OCI-LY7 (cell line): ENCODE results near the gene DISC1. TPM values are rescaled to one million over a fixed set of nuclear protein-coding genes. Genes with fewer than 3 reads are reported as not detected.
"Not testable (repeated sequence)": the region's sequence is repeated elsewhere in the genome, so short reads cannot be mapped to it uniquely, and the experiment has no call there.

Experiments
- BruUV-seq: library from RNA; stranded (reverse); fragments of 400-500 nt; replicated peaks from 2 replicates; lab custom pipeline; 2021; lab: Mats Ljungman, UMichigan
- CTCF ChIA-PET: fragments of 300-600 bp; sonication (Branson Sonifier 250); formaldehyde crosslinking; loops from one replicate; lab custom pipeline; 2022; ENCODE audit warnings: antibody characterized with exemption; ENCODE audit not compliant: unreplicated experiment; lab: Charles Lee
- POLR2A ChIA-PET: fragments of 300-600 bp; sonication (Branson Sonifier 250); formaldehyde crosslinking; loops from one replicate; lab custom pipeline; 2022; ENCODE audit warnings: antibody characterized with exemption; lab: Charles Lee
- DNase-seq: peaks from one replicate; pipeline ENCODE4 v3.0.0-alpha.2; 2015; ENCODE audit warnings: low spot score
- H2AFZ ChIP-seq: fragments of 200-600 bp; sonication (generic), shearing (Covaris generic); 2 replicates; pipeline ENCODE4 v1.6.1; 2014; ENCODE audit warnings: mild to moderate bottlenecking, antibody characterized with exemption, low read length, moderate library complexity
- H3K27ac ChIP-seq: fragments of 200-600 bp; sonication (generic); 2 replicates; pipeline ENCODE4 v1.5.1; 2014; ENCODE audit warnings: mixed run types, low read depth, mild to moderate bottlenecking, moderate library complexity, low read length, inconsistent platforms; ENCODE audit not compliant: poor library complexity, severe bottlenecking
- H3K36me3 ChIP-seq: fragments of 200-600 bp; sonication (generic); 2 replicates; pipeline ENCODE4 v1.6.1; 2014; ENCODE audit warnings: mild to moderate bottlenecking, antibody characterized with exemption, low read length, moderate library complexity, mixed read lengths; ENCODE audit not compliant: insufficient read depth
- H3K4me1 ChIP-seq: fragments of 200-600 bp; sonication (generic); 2 replicates; pipeline ENCODE4 v1.5.1; 2014; ENCODE audit warnings: mild to moderate bottlenecking, low read length; ENCODE audit not compliant: insufficient read depth, poor library complexity, severe bottlenecking
- H3K4me2 ChIP-seq: fragments of 200-600 bp; sonication (generic); 2 replicates; pipeline ENCODE4 v1.6.1; 2014; ENCODE audit warnings: mild to moderate bottlenecking, low read length
- H3K4me3 ChIP-seq: fragments of 200-600 bp; sonication (generic); 2 replicates; pipeline ENCODE4 v1.5.1; 2014; ENCODE audit warnings: mild to moderate bottlenecking, low read depth, low read length; ENCODE audit not compliant: poor library complexity, severe bottlenecking
- H3K79me2 ChIP-seq: fragments of 200-600 bp; sonication (generic); 2 replicates; pipeline ENCODE4 v1.6.1; 2016; ENCODE audit warnings: low read depth, mild to moderate bottlenecking, low read length, moderate library complexity, mixed read lengths; ENCODE audit not compliant: insufficient read depth
- H3K9me2 ChIP-seq: fragments of 200-600 bp; sonication (generic); 2 replicates; pipeline ENCODE4 v1.6.1; 2016; ENCODE audit warnings: mild to moderate bottlenecking, low read length, mixed read lengths; ENCODE audit not compliant: insufficient read depth
- H3K9me3 ChIP-seq: fragments of 200-600 bp; sonication (generic); 2 replicates; pipeline ENCODE4 v1.6.1; 2014; ENCODE audit warnings: mild to moderate bottlenecking, mixed run types, low read length, mixed read lengths
- H4K20me1 ChIP-seq: fragments of 200-600 bp; sonication (generic); 2 replicates; pipeline ENCODE4 v1.6.1; 2014; ENCODE audit warnings: mild to moderate bottlenecking, antibody characterized with exemption, low read length, moderate library complexity, mixed read lengths; ENCODE audit not compliant: insufficient read depth
- EZH2phosphoT487 ChIP-seq: fragments of 200-600 bp; sonication (generic); IDR thresholded peaks from 2 replicates; pipeline ENCODE4 v1.6.1; 2018; ENCODE audit warnings: low read depth, borderline replicate concordance, mild to moderate bottlenecking, mixed run types, antibody characterized with exemption, low read length, moderate library complexity, mixed read lengths
- intact Hi-C: fragments of 100-400 bp; cut with micrococcal nuclease; formaldehyde crosslinking; loops from one replicate; pipeline ENCODE4 v1.10.0; 2022; ENCODE audit not compliant: unreplicated experiment
- total RNA-seq, 2 experiments: library from RNA; depleted of rRNA in 1 of 2; stranded (reverse); fragments of >200 nt in 1 of 2; shearing (Covaris generic) in 1 of 2; gene quantifications; 2 replicates each; pipeline ENCODE4 v1.2.3, GENCODE V29; 2014 to 2022
- TF ChIP-seq, protein P1 (sequence below): fragments of 200-600 bp; sonication (generic); conservative IDR thresholded peaks from 2 replicates; pipeline ENCODE4 v1.5.1; 2014; ENCODE audit warnings: mild to moderate bottlenecking, antibody characterized with exemption, low read length, moderate library complexity, mixed read lengths

Gene DISC1
- total RNA-seq, 2 experiments from 2014 or later, result 0.91 TPM; not detected in 1

- no peak for DNase-seq
- Histone ChIP-seq H3K9me3 (no peaks in the 10 kb centered on the region), H3K4me2 (no peak overlapping the region), H3K27ac (no peak overlapping the region), H3K4me3 (no peak overlapping the region), H3K79me2 (no peaks in the 10 kb centered on the region), H3K4me1 (no peaks in the 10 kb centered on the region), H2AFZ (no peak overlapping the region), H4K20me1 (no peaks in the 10 kb centered on the region), H3K9me2 (no peaks in the 10 kb centered on the region), H3K36me3 (no peaks in the 10 kb centered on the region)
- intact Hi-C loops, result no loop called here
- CTCF ChIA-PET, result no interaction called here
- no TSS peak for BruUV-seq
- no peak for TF ChIP-seq EZH2phosphoT487
- TF ChIP-seq, protein P1, sequence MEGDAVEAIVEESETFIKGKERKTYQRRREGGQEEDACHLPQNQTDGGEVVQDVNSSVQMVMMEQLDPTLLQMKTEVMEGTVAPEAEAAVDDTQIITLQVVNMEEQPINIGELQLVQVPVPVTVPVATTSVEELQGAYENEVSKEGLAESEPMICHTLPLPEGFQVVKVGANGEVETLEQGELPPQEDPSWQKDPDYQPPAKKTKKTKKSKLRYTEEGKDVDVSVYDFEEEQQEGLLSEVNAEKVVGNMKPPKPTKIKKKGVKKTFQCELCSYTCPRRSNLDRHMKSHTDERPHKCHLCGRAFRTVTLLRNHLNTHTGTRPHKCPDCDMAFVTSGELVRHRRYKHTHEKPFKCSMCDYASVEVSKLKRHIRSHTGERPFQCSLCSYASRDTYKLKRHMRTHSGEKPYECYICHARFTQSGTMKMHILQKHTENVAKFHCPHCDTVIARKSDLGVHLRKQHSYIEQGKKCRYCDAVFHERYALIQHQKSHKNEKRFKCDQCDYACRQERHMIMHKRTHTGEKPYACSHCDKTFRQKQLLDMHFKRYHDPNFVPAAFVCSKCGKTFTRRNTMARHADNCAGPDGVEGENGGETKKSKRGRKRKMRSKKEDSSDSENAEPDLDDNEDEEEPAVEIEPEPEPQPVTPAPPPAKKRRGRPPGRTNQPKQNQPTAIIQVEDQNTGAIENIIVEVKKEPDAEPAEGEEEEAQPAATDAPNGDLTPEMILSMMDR, result no peak
- POLR2A ChIA-PET, result no interaction called here
These were observed 314.1 kb downstream of the DISC1 start for GRCh38 chr1:231940701-231941100.

DNA sequence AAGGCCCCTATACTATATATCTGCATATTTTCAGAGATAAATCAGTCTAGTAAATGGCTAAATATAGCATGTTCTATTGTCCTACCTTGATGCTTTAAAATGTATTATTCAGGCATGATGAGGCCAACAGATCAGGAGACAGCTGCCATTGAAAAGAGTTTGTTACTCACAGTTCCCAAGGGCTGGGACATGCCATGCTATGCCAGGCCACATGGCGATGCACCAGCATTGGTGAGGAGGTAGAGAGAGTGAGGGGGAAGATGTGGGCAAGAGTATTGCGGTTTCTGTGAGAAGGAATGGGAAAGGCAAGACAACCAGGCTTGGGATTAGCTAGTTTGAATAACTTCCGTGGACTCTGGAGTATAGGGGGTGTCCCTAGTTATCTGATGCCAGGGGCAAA lies 316.5 kb downstream of the DISC1 start:
- H4K20me1 ChIP-seq, result no peaks in the 10 kb centered on the region
- H3K9me3 ChIP-seq, result no peaks in the 10 kb centered on the region
- intact Hi-C loops, result no loop called here
- ChIA-PET POLR2A (no interaction called here), CTCF (no interaction called here)
- no peak overlapping the region for H3K27ac ChIP-seq
- no peak for TF ChIP-seq EZH2phosphoT487
- TF ChIP-seq, protein P1, result no peak
- H2AFZ ChIP-seq, result no peak overlapping the region
- H3K79me2 ChIP-seq, result no peaks in the 10 kb centered on the region
- no peak overlapping the region for H3K4me3 ChIP-seq
- H3K4me2 ChIP-seq, result no peak overlapping the region
- no peak for DNase-seq
- H3K36me3 ChIP-seq, result no peaks in the 10 kb centered on the region
- BruUV-seq, result no TSS peak
- H3K9me2 ChIP-seq, result no peaks in the 10 kb centered on the region
- no peaks in the 10 kb centered on the region for H3K4me1 ChIP-seq

DNA sequence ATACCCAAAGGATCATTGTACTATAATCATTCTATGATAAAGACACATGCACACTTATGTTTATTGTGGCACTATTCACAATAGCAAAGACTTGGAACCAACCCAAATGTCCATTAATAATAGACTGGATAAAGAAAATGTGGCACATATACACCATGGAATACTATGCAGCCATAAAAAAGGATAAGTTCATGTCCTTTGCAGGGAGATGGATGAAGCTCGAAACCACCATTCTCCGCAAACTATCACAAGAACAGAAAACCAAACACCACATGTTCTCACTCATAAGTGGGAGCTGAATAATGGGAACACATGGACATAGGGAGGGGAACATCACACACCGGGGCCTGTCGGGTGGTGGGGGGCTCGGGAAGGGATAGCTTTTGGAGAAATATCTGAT lies 321.5 kb downstream of the DISC1 start:
- BruUV-seq, H3K79me2 ChIP-seq, H3K27ac ChIP-seq, intact Hi-C loops, H3K4me3 ChIP-seq, POLR2A ChIA-PET, H3K4me2 ChIP-seq, CTCF ChIA-PET, H4K20me1 ChIP-seq, H3K9me3 ChIP-seq, DNase-seq, H3K4me1 ChIP-seq, H3K9me2 ChIP-seq, H2AFZ ChIP-seq, H3K36me3 ChIP-seq: not testable (repeated sequence)
